ENCODE data around the gene ATG4D.

Gene ATG4D

DNA sequence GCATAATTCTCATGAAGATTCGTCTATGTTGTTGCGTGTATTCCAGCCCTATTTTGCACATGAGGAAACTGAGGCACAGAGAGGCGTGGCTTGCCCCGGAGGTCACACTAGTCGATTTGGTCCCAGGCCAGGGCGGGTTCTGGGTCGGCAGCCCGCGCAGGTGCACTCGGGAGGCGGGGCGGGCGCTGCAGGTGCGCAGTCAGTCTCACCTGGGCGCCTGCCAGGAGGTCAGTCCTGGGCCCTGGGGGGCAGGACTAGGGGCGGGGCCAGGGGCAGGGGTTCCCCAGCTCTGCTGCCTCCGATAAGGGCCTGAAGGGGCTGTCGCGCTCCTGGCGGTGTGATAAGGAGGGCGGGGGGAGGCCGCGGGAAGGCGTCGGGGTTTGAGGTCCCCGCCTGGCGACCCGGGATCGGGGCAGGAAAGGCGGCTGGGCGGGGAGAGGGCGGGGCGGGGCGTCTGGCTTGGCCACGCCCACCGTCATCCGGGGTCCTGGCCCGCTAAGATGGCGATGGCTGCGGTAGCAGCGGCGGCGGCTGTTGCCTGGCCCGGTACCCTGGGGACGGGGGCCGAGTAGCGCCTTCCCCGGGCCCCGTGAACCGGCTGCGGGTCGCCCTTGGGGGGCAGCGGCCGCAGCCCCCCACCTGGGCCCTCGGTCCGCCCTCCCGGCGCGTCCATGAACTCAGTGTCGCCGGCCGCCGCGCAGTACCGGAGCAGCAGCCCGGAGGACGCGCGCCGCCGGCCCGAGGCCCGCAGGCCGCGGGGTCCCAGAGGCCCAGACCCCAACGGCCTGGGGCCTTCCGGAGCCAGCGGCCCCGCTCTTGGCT lies at the start of gene ATG4D:
Gene ATG4D (plus strand): TSS at position 485 of the 822 bp plus-strand sequence. CDS start 187 bp downstream, at position 672.
- in situ Hi-C loops (cut with MboI; ENCODE audit: low sequenced_read_pairs): no loop called here

DNA sequence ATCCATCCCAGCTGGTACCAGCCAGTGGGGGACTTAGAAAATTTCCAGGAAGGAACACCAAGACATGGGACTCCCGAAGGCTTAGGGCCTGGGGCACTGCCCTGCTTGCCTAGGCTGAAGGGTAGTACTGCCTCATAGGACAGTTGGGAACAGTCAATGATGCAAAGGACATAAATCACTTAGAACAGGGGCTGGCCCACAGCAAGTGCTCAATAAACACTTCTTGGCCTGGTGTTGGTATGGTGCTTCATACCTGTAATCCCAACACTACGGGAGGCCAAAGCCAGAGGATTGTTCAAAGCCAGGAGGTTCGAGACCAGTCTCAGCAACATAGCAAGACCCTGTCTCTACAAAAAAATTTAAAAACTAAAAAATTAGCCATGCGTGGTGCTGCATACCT lies 46.3 kb upstream of the ATG4D start:
- in situ Hi-C loops (cut with MboI; ENCODE audit: low sequenced_read_pairs): loop anchor here (25.0 kb wide), 1 partner anchor 190 kb away; no protein-coding TSS in a partner anchor

GRCh38 chr19:10499550-10500246 lies 44.0 kb upstream of the ATG4D start:
- in situ Hi-C loops (cut with MboI; ENCODE audit: low sequenced_read_pairs): loop anchor here (25.0 kb wide), 1 partner anchor 188 kb away; no protein-coding TSS in a partner anchor

GRCh38 chr19:10500247-10500592 lies 43.5 kb upstream of the ATG4D start:
- in situ Hi-C loops (cut with MboI; ENCODE audit: low sequenced_read_pairs): no loop called here

- in situ Hi-C loops (cut with MboI; ENCODE audit: low sequenced_read_pairs): no loop called here
Observed at GRCh38 chr19:10501971-10502523, 41.7 kb upstream of the ATG4D start.

DNA sequence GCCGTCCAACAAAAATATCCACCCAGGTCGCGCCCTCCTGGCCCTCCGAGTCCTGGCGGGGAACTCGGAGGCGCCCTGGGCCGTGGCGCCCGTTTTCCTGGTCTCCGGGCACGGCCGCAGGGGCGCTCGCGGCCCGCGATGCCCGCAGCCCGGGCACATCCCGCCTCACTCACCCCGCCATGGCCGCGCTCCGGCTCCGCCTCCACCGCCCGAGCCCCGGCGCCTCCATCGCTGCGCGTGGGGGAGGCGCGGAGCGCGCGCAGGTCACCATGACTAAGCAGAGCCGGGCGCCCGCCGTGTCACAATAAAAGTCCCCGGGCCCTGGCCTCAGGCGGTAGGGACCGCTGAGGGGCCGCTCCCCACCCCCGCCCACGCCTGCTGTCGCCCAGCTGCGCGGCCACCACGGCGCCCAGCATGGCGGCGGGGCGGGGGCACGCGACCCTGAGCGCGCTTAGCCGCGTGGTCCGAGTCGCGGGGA lies 41.1 kb upstream of the ATG4D start:
- in situ Hi-C loops (cut with MboI; ENCODE audit: low sequenced_read_pairs): no loop called here

GRCh38 chr19:10503002-10503789 lies 40.5 kb upstream of the ATG4D start, which contains the start of gene KEAP1:
Gene KEAP1 (minus strand): TSS chr19:10503356. CDS start chr19:10500033, 3,323 bp downstream.
- in situ Hi-C loops (cut with MboI; ENCODE audit: low sequenced_read_pairs): no loop called here

DNA sequence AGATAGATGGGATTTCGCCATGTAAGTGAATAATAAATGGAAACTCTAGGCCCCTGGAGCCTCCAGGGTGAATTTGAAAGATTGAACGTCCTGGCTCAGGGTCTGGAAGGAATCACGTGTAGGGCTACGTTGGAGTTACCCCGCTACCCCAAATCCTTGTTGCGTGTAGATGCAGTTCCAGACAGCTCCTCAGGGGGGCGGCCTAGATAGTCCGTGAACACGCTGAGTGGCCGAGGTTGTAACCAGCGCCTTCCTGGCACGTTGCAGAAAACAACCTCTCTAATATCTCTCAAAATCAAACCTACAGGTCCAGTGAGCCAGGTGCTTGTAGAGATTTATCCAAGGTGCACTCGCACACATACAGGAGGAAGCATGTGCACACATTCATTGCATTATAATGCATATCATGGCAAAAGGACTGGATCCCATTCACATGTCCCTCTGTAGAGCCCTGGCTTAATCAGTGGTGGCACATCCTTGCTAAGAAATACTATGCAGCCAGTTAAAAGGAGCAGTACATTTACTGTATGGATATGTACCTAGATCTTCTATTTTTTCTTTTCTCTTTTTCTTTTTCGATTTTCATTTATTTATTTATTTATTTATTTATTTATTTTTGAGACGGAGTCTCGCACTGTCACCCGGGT lies 38.0 kb upstream of the ATG4D start:
- in situ Hi-C loops (cut with MboI; ENCODE audit: low sequenced_read_pairs): no loop called here

- in situ Hi-C loops (cut with MboI; ENCODE audit: low sequenced_read_pairs): no loop called here
Observed at GRCh38 chr19:10508036-10508435, 35.7 kb upstream of the ATG4D start.

DNA sequence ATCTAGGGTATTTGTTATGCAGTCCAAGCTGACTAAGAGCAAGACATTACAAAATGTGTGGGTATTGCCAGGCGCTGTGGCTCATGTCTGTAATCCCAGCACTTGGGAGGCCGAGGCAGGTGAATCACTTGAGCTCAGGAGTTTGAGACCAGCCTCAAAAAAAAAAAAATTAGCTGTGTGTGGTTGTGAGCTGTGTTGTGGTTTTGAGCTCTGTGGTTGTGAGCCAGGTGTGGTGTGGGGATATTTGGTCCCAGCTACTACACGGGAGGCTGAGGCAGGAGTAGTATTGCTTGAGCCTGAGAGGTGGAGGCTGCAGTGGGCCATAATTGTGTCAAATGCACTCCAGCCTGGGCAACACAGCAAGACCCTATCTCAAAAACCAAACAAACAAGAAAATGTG lies 35.0 kb upstream of the ATG4D start:
- in situ Hi-C loops (cut with MboI; ENCODE audit: low sequenced_read_pairs): no loop called here

GRCh38 chr19:10510301-10510802 lies 33.4 kb upstream of the ATG4D start:
- in situ Hi-C loops (cut with MboI; ENCODE audit: low sequenced_read_pairs): no loop called here

- in situ Hi-C loops (cut with MboI; ENCODE audit: low sequenced_read_pairs): no loop called here
Observed at GRCh38 chr19:10513223-10513622, 30.5 kb upstream of the ATG4D start.

GRCh38 chr19:10514211-10515145 lies 29.2 kb upstream of the ATG4D start:
- in situ Hi-C loops (cut with MboI; ENCODE audit: low sequenced_read_pairs): no loop called here

GRCh38 chr19:10516064-10516385 lies 27.7 kb upstream of the ATG4D start:
- in situ Hi-C loops (cut with MboI; ENCODE audit: low sequenced_read_pairs): no loop called here

- in situ Hi-C loops (cut with MboI; ENCODE audit: low sequenced_read_pairs): no loop called here
Observed at GRCh38 chr19:10516671-10517286, 26.9 kb upstream of the ATG4D start.

DNA sequence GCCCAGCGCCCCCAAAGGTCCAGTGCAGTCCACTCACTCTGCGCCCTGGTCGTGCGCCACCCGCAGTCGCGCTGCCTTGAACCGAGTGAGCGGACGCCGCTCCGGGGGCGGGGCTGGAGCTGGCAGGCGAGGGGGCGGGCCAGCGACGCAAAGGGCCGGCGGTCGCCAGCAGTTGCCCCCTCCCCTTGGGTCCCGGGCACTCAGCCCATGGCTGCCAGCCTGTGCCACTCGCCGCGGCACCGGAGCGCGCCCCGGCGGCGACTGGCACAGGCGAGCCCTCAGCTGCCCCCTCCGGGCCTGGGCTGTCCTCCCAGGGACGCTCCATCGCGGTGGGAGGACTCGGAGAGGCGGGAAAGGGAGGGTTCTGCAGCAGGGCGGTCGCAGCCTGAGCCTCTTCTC lies 26.3 kb upstream of the ATG4D start, which contains the start of gene S1PR5:
Gene S1PR5 (minus strand): TSS at position 87 of the 399 bp plus-strand sequence. CDS start 2,436 bp downstream, outside the sequence.
- in situ Hi-C loops (cut with MboI; ENCODE audit: low sequenced_read_pairs): no loop called here

- in situ Hi-C loops (cut with MboI; ENCODE audit: low sequenced_read_pairs): no loop called here
Observed at GRCh38 chr19:10517760-10518443, 25.8 kb upstream of the ATG4D start.
